Omental fat pad (tissue), 4 donors: ENCODE measurements around the gene ABCE1. TPM values are rescaled to one million over a fixed set of nuclear protein-coding genes. Genes with fewer than 3 reads are reported as not detected.

Experiments
- ATAC-seq: fragments of 150-250 bp; one replicate; pipeline ENCODE4 v1.9.1; 2016; ENCODE audit warnings: mild to moderate bottlenecking, moderate library complexity; ENCODE audit not compliant: low FRiP score
- DNase-seq: peaks from one replicate; pipeline ENCODE4 v3.0.0-alpha.2; 2019; ENCODE audit warnings: low spot score
- CTCF ChIP-seq, 3 donors: fragments of 450-650 bp; IDR thresholded peaks; one replicate each; pipeline ENCODE4 v1.5.1; 2016 to 2017; ENCODE audit warnings: antibody characterized with exemption in 3 of 3, mild to moderate bottlenecking in 3 of 3, moderate library complexity in 2 of 3
- small RNA-seq: library from RNA; depleted of rRNA; stranded (forward); fragments of <200 nt; gene quantifications from one replicate; pipeline ENCODE3, GENCODE V24; 2016
- total RNA-seq, 4 donors: library from RNA; depleted of rRNA; stranded (reverse); fragments of >200 nt; gene quantifications; one replicate each; pipeline ENCODE4 v1.1.0, GENCODE V29; 2016

The ABCE1 gene
- total RNA-seq, 4 donors from 2014 or later: 64.0 to 165 (median 82.4) TPM

DNA sequence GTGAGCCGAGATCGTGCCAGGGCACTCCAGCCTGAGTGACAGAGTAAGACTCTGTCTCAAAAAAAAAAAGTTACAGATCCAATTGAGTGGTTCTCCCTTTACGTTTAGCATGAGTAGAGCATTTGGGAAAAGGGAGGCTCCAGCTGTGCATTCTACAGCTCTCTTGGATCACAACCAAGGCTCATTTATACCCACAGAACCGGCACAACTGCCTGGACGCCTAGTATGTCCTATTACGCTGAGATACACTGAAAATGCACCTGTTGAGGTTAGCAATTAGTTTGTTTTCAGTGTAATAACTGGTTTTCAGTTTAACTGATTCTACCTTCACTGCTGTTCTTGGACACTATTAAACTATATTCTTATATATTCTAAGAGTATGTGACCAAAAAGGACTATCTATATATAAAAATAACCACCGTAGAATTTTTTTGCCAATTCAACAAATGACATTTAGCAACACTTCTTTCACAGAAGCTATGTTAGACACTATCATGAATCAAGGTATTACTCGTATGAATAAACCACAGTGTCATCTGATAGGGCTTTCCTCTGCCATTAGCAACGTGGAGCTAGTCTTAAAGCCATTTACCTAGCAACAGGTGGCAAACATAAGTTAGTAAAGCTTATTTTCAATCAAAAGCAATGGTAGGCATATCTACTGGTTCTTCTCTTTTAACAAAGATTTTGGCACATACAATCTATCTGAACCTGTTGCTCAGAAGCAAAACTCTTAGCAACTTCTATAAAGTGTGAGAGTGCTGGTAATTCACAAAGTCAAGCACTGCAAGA, 78.7 kb downstream of the ABCE1 start:
- ATAC-seq (no peak), DNase-seq (no peak)
- no peak for TF ChIP-seq CTCF (IDR thresholded peaks at IDR 0.05)

GRCh38 chr4:145177511-145177905, 79.4 kb downstream of the ABCE1 start:
- DNase-seq (no peak), ATAC-seq (no peak)
- no peak for TF ChIP-seq CTCF (IDR thresholded peaks at IDR 0.05)

GRCh38 chr4:145177906-145178538, 79.9 kb downstream of the ABCE1 start:
- peak; percentile 43 for ATAC-seq
- no peak for DNase-seq
- TF ChIP-seq CTCF (IDR thresholded peaks at IDR 0.05): no peak

DNA sequence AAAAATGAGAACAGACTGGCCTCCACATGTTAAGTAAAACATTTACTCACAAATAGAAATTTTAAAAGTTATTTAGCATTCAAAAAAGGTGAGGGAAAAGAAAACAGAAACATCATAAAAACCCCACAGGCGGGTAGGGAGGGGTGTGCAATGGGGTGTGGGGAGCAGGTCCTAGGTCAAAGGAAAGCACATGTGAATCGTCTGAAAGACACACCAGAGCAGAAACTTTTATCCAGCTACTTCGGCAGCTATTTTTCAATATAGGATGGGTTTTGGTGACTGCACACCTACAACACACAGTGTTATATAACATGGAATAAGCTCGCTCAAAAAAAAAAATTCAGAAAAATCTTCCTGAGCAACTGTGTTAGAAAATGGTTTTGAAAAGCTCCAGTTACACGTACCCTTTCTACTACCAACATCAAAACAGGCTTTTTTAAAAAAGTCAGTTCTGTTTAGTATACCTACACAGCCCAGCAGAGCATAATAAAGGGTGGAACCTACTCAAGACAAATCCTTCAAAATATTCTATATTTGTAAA, 80.7 kb downstream of the ABCE1 start:
- DNase-seq (no peak), ATAC-seq (no peak)
- no peak for TF ChIP-seq CTCF (IDR thresholded peaks at IDR 0.05)

Small RNA genes within 50 kb of the gene (small RNA-seq; reads per million reads assigned to genes)
- not detected for gene RF00019

Other genes starting within 250 kb of the ABCE1 start
- gene ANAPC10, start 115 bp upstream of the ABCE1 start, total RNA-seq: 10 to 100 TPM; 19.2 to 44.6 (median 21.9) TPM
- gene OTUD4, start 82.3 kb downstream of the ABCE1 start, total RNA-seq: 10 to 100 TPM; 26.8 to 76.1 (median 48.0) TPM